ENCODE results near the gene LRRC73. TPM values are rescaled to one million over a fixed set of nuclear protein-coding genes. Genes with fewer than 3 reads are reported as not detected.
"Not testable (repeated sequence)": the region's sequence is repeated elsewhere in the genome, so short reads cannot be mapped to it uniquely, and the experiment has no call there.

LRRC73 gene
- polyA plus RNA-seq, 1 donor = not detected

DNA sequence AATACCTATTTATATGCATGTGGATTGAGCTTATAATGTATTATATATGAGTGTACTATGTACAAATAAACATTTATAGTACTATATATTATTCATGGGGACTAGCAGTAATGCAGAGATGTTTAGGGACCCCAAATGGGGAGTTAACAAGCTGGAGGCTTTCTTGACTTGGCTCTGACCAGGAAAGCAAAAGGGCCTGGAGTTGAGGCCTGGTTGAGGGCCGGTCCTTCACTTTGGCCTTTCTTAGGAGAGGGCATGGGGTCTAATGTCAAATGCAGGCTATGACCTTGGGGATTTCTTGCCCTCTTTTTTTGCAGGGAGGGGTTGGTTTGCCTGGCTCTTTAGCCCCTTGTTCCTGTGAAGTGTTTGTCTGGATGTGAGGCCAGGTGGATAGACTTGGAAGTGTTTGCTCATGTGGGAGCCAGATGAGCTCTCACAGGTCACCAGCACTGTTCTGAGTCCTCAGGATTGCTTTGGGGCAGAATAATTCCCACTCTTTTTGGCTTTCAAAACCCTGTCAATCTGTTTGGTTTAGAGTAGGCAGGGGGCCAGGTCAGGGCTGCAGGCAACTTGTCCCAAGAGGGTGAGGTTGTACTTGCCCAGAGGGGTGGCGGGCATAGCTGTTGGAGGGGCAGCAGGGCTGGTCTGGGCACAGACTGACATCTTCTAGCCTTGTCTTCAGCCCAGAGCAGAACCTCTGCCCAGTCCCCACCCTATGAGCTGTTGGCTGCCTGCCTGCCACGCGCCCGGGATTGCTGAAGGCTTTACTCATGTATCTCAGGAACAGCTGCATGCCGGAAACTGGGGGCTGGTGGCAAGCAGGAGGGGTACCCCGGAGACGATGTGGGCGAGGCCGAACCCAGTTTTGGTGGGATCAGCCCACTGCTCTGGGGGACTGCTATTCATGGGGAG is 18.1 kb downstream of the LRRC73 start:
- peak; percentile 53 for DNase-seq

DNA sequence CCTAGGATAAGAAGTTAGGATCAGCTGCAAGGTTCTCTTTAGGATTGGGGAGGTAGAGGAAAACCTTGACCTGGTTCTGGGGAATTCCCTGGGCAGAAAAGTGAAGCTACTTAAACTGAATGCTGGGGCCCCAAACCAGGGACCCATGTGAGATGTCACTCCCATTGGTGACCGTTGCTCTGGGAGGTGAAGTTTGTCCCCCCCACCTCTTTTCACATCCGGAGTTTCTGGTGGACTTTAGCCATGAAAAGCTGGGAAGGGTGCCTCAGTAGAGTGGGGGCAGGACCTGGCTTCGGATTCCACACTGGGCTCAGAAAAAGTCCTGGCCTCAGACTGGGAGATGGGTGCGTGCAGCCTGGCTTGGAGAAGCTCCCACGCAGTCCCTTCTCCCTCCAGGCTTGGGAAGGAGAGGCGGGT is 19.6 kb downstream of the LRRC73 start:
- no peak for DNase-seq

DNA sequence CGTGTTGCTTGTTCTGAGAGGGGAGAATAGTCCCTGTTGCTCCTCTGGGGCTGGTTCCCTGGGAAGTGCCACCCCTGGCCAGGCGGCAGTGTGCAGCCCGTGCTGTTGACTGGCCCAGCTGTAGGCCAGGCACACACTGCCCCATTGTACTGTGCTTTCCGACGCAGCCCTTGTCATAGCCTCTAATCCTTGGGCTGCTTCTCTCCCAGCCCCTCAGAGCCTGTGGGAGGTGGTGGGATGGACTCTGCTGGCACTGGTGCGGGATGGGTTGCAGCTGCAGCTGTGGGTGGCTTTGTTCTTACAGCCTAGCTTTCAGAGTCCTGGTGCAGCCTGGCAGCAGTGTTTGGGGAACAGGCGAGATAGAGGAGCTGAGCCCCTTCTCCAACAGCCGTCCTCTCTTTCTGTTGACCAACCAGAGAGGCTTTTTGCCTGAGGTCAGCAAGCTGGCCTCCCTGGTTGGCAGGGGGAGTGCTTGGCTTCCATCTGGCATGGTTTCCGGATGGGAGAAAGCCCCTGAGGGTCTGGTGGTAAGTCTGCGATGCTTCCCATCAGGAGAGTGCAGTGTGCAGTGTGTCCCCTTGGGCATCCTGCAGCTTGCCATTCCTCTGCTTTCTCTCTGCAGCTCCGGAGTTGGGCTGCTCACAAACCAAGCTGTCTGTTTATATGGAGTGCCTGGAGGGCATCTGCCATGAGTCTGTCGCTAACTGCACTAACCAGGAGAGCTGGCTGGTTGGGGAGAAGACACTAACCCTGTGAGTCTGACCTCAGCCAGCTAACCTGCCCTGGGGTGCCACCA is 20.7 kb downstream of the LRRC73 start:
- peak; percentile 19 for DNase-seq

DNA sequence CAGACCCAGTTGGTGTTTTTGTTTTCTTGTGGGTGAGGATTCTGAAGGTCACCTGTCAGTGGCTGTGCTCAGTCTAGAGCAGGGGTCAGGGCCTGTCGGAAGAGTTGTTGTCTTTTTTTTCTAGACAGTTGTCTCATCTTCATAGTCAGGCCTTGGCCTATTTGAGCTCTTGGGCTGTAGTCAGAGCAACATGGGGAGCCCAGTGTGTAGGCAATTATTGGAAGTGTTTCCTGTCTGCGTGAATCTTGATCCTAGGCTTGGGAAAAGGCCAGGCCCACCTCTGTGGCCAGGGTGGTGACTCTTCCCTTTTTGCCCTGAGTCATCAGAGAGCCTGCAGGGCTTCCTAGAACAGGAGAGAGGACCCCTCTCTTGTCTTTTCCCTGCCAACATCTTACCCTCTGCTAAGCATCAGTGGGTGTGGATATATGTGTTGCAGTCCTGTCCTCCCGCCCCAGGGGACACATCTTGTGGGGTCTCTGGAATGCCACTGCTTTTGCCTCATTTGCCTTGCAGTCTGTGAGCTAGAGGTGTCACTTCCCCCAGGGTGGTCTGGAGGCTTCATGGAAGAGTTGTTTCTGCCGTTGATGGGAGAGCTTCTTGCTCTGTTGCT is 21.4 kb downstream of the LRRC73 start:
- DNase-seq = no peak

- DNase-seq = no peak
These were observed 28.4 kb downstream of the LRRC73 start for GRCh38 chr6:43481591-43482236.

DNA sequence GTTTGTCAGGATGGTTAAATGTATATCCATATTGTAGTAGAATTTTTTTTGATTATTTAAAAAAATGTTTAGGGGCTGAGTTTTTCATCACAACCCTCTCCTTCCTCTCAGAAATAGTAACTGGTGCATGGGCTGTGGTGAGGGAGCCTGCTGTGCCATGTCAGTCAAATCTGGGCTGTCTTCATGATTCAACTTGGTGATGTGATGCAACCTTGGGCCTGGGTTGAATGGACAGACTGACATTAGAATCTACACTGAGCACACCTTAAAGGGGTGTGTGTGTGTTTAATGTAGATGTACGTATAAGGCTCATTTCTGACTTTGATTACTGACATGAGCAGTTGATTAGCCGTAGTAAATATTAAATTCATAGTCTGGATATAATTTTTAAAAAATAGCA is 29.1 kb downstream of the LRRC73 start:
- no peak for DNase-seq

- DNase-seq = no peak
These were observed 32.2 kb downstream of the LRRC73 start for GRCh38 chr6:43478008-43478372.

DNA sequence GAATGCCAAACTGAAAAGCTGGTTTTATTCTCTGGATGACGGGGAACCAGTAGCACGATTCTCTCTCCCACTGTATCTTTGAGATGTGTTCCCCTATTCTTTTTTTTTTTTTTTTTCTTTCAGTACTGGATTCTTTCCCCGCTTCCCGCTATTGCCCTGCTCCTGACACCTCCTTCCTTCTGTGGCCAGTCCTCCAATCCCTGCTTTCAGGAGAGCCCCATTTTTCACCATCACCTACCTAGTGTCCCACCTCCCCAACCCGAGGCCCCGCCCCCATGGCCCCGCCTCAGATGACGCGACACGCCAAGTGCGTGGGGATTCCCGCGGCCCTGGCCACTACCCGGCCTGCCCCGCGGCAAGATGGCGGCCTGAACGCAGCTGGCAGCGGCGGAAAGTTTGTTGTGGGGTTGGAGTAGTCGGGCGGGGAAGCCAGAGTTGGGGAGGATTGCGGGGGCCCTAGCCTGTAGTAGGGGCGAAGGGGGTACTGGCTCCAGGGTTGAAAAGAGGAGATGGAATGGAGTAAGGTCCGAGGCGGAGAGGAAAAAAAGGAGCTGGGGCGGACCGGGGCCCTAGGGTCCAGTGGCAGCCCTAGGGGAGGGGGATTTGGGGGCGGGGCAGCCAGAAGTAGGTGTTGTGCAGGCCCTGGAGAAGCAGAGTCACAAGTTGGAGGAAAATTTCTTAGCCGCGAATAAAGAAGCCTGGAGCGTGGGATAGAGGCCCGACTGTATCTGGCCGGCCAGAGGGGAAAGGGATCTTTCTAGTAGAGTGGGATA is 32.7 kb downstream of the LRRC73 start, which contains the start of gene TJAP1:
Gene TJAP1 (plus strand): TSS at position 336 of the 773 bp plus-strand sequence. CDS start 21,432 bp downstream, outside the sequence.
- DNase-seq = peak; percentile 91

GRCh38 chr6:43476746-43477145 is 33.4 kb downstream of the LRRC73 start:
- DNase-seq = no peak

DNA sequence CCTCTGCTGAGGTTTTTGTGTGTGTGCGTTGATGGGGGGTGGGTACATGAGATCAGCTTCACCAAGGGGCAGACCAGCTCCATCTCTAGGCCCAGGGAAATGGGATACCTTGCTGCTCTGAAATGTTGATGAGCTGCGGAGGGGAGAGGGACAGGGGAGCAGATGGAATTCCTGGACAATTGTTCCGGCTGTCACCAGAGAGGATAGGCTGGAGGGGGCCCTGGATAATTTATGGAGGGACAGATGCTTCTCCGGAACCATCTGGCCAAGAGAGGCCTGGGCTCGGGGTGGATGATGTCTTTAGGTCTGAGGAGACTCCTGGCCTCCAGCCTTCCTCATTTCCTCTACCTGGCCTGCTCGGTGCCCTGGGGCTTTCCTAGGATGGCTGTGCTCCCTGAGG is 34.6 kb downstream of the LRRC73 start:
- no peak for DNase-seq

DNA sequence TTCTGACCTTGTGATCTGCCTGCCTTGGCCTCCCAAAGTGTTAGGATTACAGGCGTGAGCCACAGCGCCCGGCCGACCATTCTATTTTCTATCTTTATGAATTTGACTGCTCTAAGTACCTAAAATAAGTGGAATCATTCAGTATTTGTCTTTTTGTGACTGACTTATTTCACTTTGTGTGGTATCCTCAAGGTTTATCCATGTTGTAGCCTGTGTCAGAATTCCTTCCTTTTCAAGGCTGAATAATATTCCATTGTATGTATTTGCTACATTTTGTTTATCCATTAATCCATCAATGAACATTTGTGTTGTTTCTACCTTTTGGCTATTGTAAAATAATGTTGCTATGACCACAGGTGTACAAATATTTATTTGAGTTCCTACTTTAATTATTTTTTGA is 37.6 kb downstream of the LRRC73 start:
- no peak for DNase-seq

GRCh38 chr6:43471399-43471798 is 38.7 kb downstream of the LRRC73 start:
- no peak for DNase-seq

- DNase-seq = no peak
These were observed 40.2 kb downstream of the LRRC73 start for GRCh38 chr6:43469947-43470346.

- DNase-seq = no peak
These were observed 41.1 kb downstream of the LRRC73 start for GRCh38 chr6:43468748-43469681.

DNA sequence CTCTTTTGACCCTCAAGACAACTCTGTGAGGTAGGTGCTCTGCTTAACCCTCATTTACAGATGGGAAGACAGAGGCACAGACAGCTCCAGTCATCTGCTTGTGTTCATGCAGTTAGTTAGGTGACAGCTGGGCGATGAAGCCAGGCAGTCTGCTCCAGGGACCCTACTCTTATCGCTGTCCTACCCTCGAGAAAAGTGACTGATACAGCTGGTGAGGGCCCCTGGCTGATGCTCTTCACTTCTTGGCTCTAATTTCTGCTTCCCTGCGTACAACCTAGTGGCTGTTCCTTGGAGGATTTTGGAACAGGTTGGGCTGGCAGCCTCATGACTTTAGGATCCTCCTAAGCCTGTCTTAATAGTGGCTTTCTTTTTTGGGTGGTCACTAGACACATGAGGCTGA is 41.9 kb downstream of the LRRC73 start:
- no peak for DNase-seq

DNA sequence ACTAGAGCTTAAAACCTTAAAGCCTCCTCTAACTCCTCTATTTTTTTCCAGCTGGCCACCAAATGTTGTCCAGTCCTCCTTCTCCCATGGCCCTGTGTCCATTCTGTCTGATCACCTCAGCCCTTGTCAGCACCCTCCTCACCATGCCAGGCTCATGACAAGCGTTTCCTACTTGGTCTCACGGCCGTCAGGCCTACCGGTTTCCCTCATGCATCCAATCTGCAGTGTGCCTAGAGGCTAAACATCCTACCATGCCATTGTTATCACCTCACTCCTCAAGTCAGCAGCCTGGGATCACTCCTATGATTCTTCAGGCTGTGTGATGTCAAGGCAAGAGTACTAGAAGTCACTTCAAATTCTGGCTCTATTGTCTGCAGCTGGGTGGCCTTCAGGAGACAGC is 42.4 kb downstream of the LRRC73 start:
- no peak for DNase-seq

DNA sequence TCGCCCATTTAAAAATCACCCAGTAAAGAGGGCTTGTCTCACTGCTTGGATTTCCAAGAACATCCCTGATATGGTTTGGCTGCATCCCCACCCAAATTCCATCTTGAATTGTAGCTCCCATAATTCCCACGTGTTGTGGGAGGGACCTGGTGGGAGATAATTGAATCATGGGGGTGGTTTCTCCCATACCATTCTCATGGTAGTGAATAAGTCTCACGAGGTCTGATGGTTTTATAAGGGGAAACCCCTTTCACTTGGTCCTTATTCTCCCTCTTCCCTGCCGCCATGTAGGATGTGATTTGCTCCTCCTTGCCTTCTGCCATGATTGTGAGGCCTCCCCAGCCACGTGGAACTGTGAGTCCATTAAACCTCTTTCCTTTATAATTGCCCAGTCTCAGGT is 42.9 kb downstream of the LRRC73 start:
- not testable (repeated sequence) for DNase-seq

DNA sequence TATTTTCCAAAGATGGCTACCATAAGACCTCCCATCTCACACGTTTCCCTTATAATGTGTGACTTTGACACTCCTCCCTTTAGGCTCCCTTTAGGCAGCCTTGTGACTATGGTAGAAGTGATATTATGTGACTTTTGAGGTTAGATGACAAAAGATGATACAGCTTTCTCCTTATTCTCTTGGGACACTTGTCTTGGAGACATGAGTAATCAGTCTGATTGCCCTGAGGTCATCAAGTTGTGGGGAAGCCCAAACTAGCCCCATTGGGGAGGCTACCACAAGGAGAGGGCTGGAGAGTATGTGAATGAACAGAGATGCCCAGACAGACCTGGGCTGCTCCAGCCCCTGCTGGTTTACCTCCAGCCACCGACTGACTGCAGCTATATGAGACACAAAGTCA is 44.2 kb downstream of the LRRC73 start:
- DNase-seq = no peak

DNA sequence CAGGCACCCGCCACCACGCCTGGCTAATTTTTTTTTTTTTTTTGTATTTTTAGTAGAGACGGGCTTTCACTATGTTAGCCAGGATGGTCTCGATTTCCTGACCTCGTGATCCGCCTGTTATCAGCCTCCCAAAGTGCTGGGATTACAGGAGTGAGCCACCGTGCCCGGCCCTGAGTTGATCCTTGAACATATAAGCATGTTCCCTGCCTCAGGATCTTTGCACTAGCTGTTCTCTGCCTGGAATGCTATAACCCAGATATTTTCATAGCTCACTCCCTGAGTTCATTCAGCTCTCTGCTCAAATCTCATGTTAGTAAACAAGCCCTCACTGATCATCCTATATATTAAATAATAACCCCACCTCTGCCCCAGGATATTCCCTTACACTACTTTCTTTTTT is 45.8 kb downstream of the LRRC73 start:
- no peak for DNase-seq

DNA sequence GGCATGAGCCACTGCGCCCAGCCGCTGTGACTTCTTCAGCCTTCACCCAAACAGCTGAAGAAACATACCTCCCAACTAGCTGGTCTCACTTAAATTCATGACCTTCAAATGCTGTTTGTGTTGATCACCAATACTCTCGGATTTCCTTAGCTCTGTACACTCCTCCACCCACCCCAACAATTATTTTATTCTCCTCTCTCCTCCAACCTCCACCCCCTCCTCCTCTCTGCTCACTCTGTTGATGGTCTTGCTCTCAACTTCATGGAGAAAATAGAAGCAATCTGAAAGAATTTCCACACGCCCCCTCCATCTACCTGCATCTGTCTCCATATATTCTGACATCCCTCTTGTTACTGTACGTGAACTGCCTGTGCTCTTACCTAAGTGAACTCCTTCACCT is 48.2 kb downstream of the LRRC73 start:
- DNase-seq = no peak

GRCh38 chr6:43460032-43460431 is 50.1 kb downstream of the LRRC73 start:
- DNase-seq = no peak

All from hindlimb muscle (tissue), 1 donor.